PFSK-1 (cell line): ENCODE measurements around the gene SPDYE4.

Experiments used
- FOXP2 ChIP-seq: optimal IDR thresholded peaks from 2 replicates; pipeline ENCODE3; 2011; ENCODE audit warnings: borderline replicate concordance, control low read depth, inconsistent platforms; ENCODE audit not compliant: insufficient read depth; ENCODE audit errors: extremely low read length, extremely low read depth
- POLR2AphosphoS5 ChIP-seq: IDR thresholded peaks from 2 replicates; pipeline ENCODE4 v1.6.1; 2012; ENCODE audit warnings: low read depth, mild to moderate bottlenecking, control low read depth, low read length, moderate library complexity
- SIN3A ChIP-seq: IDR thresholded peaks from 2 replicates; pipeline ENCODE4 v1.6.1; 2012; ENCODE audit warnings: mild to moderate bottlenecking, low read length, moderate library complexity, borderline replicate concordance; ENCODE audit not compliant: insufficient read depth
- TAF1 ChIP-seq: IDR thresholded peaks from 2 replicates; pipeline ENCODE4 v1.6.1; 2012; ENCODE audit warnings: low read length, control low read depth, borderline replicate concordance; ENCODE audit not compliant: insufficient read depth
- TF ChIP-seq, protein P1 (sequence below), 2 experiments: IDR thresholded peaks; 2 replicates each; pipeline versions ENCODE4 v1.6.1 to v1.8.0; 2011 to 2012; ENCODE audit warnings: low read depth in 2 of 2, low read length in 2 of 2, control low read depth in 1 of 2, inconsistent platforms in 1 of 2, mild to moderate bottlenecking in 1 of 2, moderate library complexity in 1 of 2; ENCODE audit not compliant: insufficient read depth in 1 of 2

DNA sequence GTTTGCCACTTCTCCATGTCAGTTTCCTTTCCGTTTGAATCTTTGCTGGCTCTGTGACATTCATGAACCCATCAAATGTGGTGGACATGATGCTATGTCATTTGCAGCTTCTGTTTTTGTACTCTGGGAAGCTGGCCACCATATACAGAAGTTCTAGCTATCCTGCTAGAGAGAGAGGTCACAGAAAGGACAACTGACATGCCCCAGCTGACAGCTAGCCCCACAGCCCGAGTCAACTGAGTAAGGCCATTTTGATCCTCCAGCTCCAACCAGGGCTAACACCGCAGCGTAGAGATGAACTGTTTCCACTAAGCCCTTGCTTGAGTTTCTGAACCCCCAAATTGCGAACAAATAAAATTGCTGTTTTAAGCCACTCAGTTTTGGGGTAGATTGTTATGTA lies 47.5 kb downstream of the SPDYE4 start:
- TF ChIP-seq POLR2AphosphoS5: no peak
- TF ChIP-seq, protein P1, sequence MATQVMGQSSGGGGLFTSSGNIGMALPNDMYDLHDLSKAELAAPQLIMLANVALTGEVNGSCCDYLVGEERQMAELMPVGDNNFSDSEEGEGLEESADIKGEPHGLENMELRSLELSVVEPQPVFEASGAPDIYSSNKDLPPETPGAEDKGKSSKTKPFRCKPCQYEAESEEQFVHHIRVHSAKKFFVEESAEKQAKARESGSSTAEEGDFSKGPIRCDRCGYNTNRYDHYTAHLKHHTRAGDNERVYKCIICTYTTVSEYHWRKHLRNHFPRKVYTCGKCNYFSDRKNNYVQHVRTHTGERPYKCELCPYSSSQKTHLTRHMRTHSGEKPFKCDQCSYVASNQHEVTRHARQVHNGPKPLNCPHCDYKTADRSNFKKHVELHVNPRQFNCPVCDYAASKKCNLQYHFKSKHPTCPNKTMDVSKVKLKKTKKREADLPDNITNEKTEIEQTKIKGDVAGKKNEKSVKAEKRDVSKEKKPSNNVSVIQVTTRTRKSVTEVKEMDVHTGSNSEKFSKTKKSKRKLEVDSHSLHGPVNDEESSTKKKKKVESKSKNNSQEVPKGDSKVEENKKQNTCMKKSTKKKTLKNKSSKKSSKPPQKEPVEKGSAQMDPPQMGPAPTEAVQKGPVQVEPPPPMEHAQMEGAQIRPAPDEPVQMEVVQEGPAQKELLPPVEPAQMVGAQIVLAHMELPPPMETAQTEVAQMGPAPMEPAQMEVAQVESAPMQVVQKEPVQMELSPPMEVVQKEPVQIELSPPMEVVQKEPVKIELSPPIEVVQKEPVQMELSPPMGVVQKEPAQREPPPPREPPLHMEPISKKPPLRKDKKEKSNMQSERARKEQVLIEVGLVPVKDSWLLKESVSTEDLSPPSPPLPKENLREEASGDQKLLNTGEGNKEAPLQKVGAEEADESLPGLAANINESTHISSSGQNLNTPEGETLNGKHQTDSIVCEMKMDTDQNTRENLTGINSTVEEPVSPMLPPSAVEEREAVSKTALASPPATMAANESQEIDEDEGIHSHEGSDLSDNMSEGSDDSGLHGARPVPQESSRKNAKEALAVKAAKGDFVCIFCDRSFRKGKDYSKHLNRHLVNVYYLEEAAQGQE (IDR thresholded peaks at IDR 0.05; ENCODE audit: insufficient read depth in 1 of 2, low read depth in 2 of 2, low read length in 2 of 2): no peak
- TF ChIP-seq TAF1: no peak
- TF ChIP-seq SIN3A: no peak
- TF ChIP-seq FOXP2: no peak
